GM19372 (cell line): ENCODE results near the gene EGFR.

Source experiments
- ATAC-seq: cut with Tn5 transposase; IDR thresholded peaks from one replicate; pipeline ENCODE4 v1.9.1; 2021; ENCODE audit warnings: mild to moderate bottlenecking, low read depth, moderate library complexity; ENCODE audit not compliant: unreplicated experiment

EGFR gene

GRCh38 chr7:55179931-55180682, 161.3 kb downstream of the EGFR start:
- no peak for ATAC-seq

- no peak for ATAC-seq
Measured at GRCh38 chr7:55180963-55181542, 162.2 kb downstream of the EGFR start.

- ATAC-seq = no peak
Measured at GRCh38 chr7:55181762-55182161, 162.9 kb downstream of the EGFR start.

- ATAC-seq = no peak
Measured at GRCh38 chr7:55183897-55184296, 165.1 kb downstream of the EGFR start.

GRCh38 chr7:55185321-55185802, 166.5 kb downstream of the EGFR start:
- no peak for ATAC-seq

- ATAC-seq = no peak
Measured at GRCh38 chr7:55185941-55186609, 167.3 kb downstream of the EGFR start.

- ATAC-seq = no peak
Measured at GRCh38 chr7:55187701-55188491, 169.1 kb downstream of the EGFR start.

- no peak for ATAC-seq
Measured at GRCh38 chr7:55188590-55189138, 169.8 kb downstream of the EGFR start.

GRCh38 chr7:55189146-55189766, 170.4 kb downstream of the EGFR start:
- ATAC-seq = no peak

GRCh38 chr7:55189878-55190436, 171.1 kb downstream of the EGFR start:
- no peak for ATAC-seq

GRCh38 chr7:55190511-55191160, 171.8 kb downstream of the EGFR start:
- ATAC-seq = no peak

GRCh38 chr7:55191161-55191925, 172.5 kb downstream of the EGFR start:
- no peak for ATAC-seq

- no peak for ATAC-seq
Measured at GRCh38 chr7:55191926-55192692, 173.3 kb downstream of the EGFR start.

GRCh38 chr7:55192723-55193122, 173.9 kb downstream of the EGFR start:
- no peak for ATAC-seq

- ATAC-seq = no peak
Measured at GRCh38 chr7:55193245-55193644, 174.4 kb downstream of the EGFR start.

- ATAC-seq = no peak
Measured at GRCh38 chr7:55194522-55194921, 175.7 kb downstream of the EGFR start.

- ATAC-seq = no peak
Measured at GRCh38 chr7:55198634-55199392, 180.0 kb downstream of the EGFR start.
